IMR-90 (cell line): Measurements from ENCODE around the gene MPC2. TPM values are rescaled to one million over a fixed set of nuclear protein-coding genes. Genes with fewer than 3 reads are reported as not detected.

Experiments used
- ATAC-seq: fragments of 200-7000 bp; cut with Tn5 transposase; 2 replicates; pipeline ENCODE4 v1.9.1; 2020; ENCODE audit warnings: low read depth, mild to moderate bottlenecking, moderate library complexity
- BruUV-seq: library from RNA; stranded (reverse); fragments of 400-500 nt; replicated peaks from 2 replicates; lab custom pipeline; 2021; lab: Mats Ljungman, UMichigan
- CTCF ChIA-PET: fragments of 300-600 bp; formaldehyde crosslinking; extraction: SDS; loops from one replicate; lab custom pipeline; 2021; ENCODE audit warnings: antibody characterized with exemption; lab: Yijun Ruan, JAX
- POLR2A ChIA-PET: fragments of 300-600 bp; sonication (Branson Sonifier 250); formaldehyde crosslinking; loops from one replicate; lab custom pipeline; 2022; ENCODE audit warnings: antibody characterized with exemption; ENCODE audit not compliant: unreplicated experiment; lab: Charles Lee
- DNase-seq: peaks from one replicate; pipeline ENCODE4 v3.0.0; 2013
- H2AFZ ChIP-seq: replicated peaks from 2 replicates; pipeline ENCODE3; 2013; ENCODE audit warnings: low read length, mild to moderate bottlenecking; ENCODE audit not compliant: poor library complexity
- H2AK5ac ChIP-seq: 2 replicates; pipeline ENCODE4 v1.6.1; 2013; ENCODE audit warnings: low read depth, low read length, inconsistent platforms
- H2AK9ac ChIP-seq: replicated peaks from 2 replicates; pipeline ENCODE3; 2013; ENCODE audit warnings: mild to moderate bottlenecking, low read depth, low read length, moderate library complexity; ENCODE audit not compliant: poor library complexity
- H2BK120ac ChIP-seq: 2 replicates; pipeline ENCODE4 v1.6.1; 2013; ENCODE audit warnings: low read depth, low read length, inconsistent platforms
- H2BK15ac ChIP-seq: 3 replicates; pipeline ENCODE4 v1.6.1; 2013; ENCODE audit warnings: low read depth, low read length, inconsistent platforms
- H2BK20ac ChIP-seq: 2 replicates; pipeline ENCODE4 v1.6.1; 2013; ENCODE audit warnings: low read depth, mild to moderate bottlenecking, inconsistent platforms, low read length, moderate library complexity
- H2BK5ac ChIP-seq: 2 replicates; pipeline ENCODE4 v1.6.1; 2013; ENCODE audit warnings: mild to moderate bottlenecking, low read depth, low read length, inconsistent platforms; ENCODE audit not compliant: poor library complexity, severe bottlenecking
- H3K14ac ChIP-seq: replicated peaks from 2 replicates; pipeline ENCODE4 v1.6.1; 2013; ENCODE audit warnings: low read depth, low read length, inconsistent platforms
- H3K18ac ChIP-seq: 2 replicates; pipeline ENCODE4 v1.6.1; 2013; ENCODE audit warnings: low read depth, low read length, control low read depth
- H3K23ac ChIP-seq: 2 replicates; pipeline ENCODE4 v1.6.1; 2013; ENCODE audit warnings: low read depth, low read length, inconsistent platforms
- H3K27ac ChIP-seq: 2 replicates; pipeline ENCODE4 v1.5.1; 2013; ENCODE audit warnings: mild to moderate bottlenecking, control low read depth, low read length; ENCODE audit not compliant: insufficient read depth
- H3K27me3 ChIP-seq: 2 replicates; pipeline ENCODE4 v1.6.1; 2013; ENCODE audit warnings: low read length; ENCODE audit not compliant: control insufficient read depth, insufficient read depth
- H3K36me3 ChIP-seq: 2 replicates; pipeline ENCODE4 v1.6.1; 2013; ENCODE audit warnings: low read length, mixed read lengths; ENCODE audit not compliant: control insufficient read depth, insufficient read depth
- H3K4ac ChIP-seq: 2 replicates; pipeline ENCODE4 v1.6.1; 2013; ENCODE audit warnings: low read depth, low read length, inconsistent platforms
- H3K4me1 ChIP-seq: 2 replicates; pipeline ENCODE4 v1.6.1; 2013; ENCODE audit warnings: low read length, mixed read lengths; ENCODE audit not compliant: control insufficient read depth, insufficient read depth
- H3K4me2 ChIP-seq: 2 replicates; pipeline ENCODE4 v1.6.1; 2013; ENCODE audit warnings: low read depth, mild to moderate bottlenecking, control low read depth, low read length, moderate library complexity
- H3K4me3 ChIP-seq: 2 replicates; pipeline ENCODE4 v1.5.1; 2013; ENCODE audit warnings: low read depth, mild to moderate bottlenecking, control low read depth, low read length, moderate library complexity; ENCODE audit not compliant: insufficient read depth
- H3K56ac ChIP-seq: 2 replicates; pipeline ENCODE4 v1.6.1; 2013; ENCODE audit warnings: low read length, inconsistent platforms; ENCODE audit not compliant: insufficient read depth; ENCODE audit errors: extremely low read depth
- H3K79me1 ChIP-seq, 2 experiments: 2 replicates each; pipeline ENCODE4 v1.6.1; 2013; ENCODE audit warnings: low read length in 2 of 2, inconsistent platforms in 1 of 2, low read depth in 1 of 2
- H3K9ac ChIP-seq: 2 replicates; pipeline ENCODE4 v1.6.1; 2013; ENCODE audit warnings: low read depth, low read length, control low read depth
- H3K9me1 ChIP-seq: 2 replicates; pipeline ENCODE4 v1.6.1; 2013; ENCODE audit warnings: low read length, inconsistent platforms; ENCODE audit not compliant: insufficient read depth
- H3K9me3 ChIP-seq: 2 replicates; pipeline ENCODE4 v1.6.1; 2013; ENCODE audit warnings: low read length; ENCODE audit not compliant: control insufficient read depth, insufficient read depth
- H4K20me1 ChIP-seq: 2 replicates; pipeline ENCODE4 v1.6.1; 2013; ENCODE audit warnings: low read length, inconsistent platforms; ENCODE audit not compliant: insufficient read depth
- H4K5ac ChIP-seq: 2 replicates; pipeline ENCODE4 v1.6.1; 2013; ENCODE audit warnings: mild to moderate bottlenecking, low read depth, low read length, control low read depth
- H4K8ac ChIP-seq, 2 experiments: 2 replicates each; pipeline ENCODE4 v1.6.1; 2013; ENCODE audit warnings: low read depth in 2 of 2, low read length in 2 of 2, control low read depth in 1 of 2, inconsistent platforms in 1 of 2
- H4K91ac ChIP-seq: 2 replicates; pipeline ENCODE4 v1.6.1; 2013; ENCODE audit warnings: low read depth, low read length, inconsistent platforms; ENCODE audit not compliant: insufficient read depth
- NFE2L2 ChIP-seq: fragments of 150-350 bp; IDR thresholded peaks from 2 replicates; pipeline ENCODE4 v1.6.1; 2016; ENCODE audit warnings: low read depth, mild to moderate bottlenecking, low read length
- RCOR1 ChIP-seq: IDR thresholded peaks from 2 replicates; pipeline ENCODE4 v1.6.1; 2012; ENCODE audit warnings: mild to moderate bottlenecking, low read length, improper control_type of control experiment; ENCODE audit not compliant: insufficient replicate concordance
- WGBS, 2 experiments: methylation state at CpG; one replicate each; pipeline versions ENCODE4 v1.1.5 to v1.1.7; 2013; ENCODE audit warnings: missing lambda C conversion rate in 2 of 2; ENCODE audit not compliant: insufficient read length in 1 of 2; ENCODE audit errors: extremely low coverage in 2 of 2; 5-methylcytosine and 5-hydroxymethylcytosine counted together
- dilution Hi-C: fragments of 300-500 bp; cut with HindIII; formaldehyde crosslinking; loops from one replicate; pipeline ENCODE4 v1.14.3; 2018; ENCODE audit warnings: low sequenced_read_pairs; ENCODE audit not compliant: unreplicated experiment
- in situ Hi-C: fragments of 300-500 bp; cut with MboI; formaldehyde crosslinking; loops from 3 replicates; pipeline ENCODE4 v1.14.3; 2019; ENCODE audit warnings: low sequenced_read_pairs, inconsistent platforms, mixed read lengths
- intact Hi-C: fragments of 100-400 bp; cut with micrococcal nuclease; formaldehyde crosslinking; loops from 2 replicates; pipeline ENCODE4 v1.10.0; 2022
- polyA plus RNA-seq, 3 experiments: library from polyadenylated mRNA; depleted of rRNA; stranded (reverse); fragments of >200 nt; gene quantifications; 2 replicates each; pipeline ENCODE4 v1.2.3, GENCODE V29; 2012; ENCODE audit warnings: low replicate concordance in 1 of 3
- total RNA-seq: library from RNA; depleted of rRNA; stranded (reverse); fragments of >200 nt; gene quantifications from 2 replicates; pipeline ENCODE4 v1.2.3, GENCODE V29; 2012

Gene MPC2
- total and polyA plus RNA-seq, 2 of the 4 experiments (the other 2 are of a cell fraction), result 35.0 to 42.9 TPM

DNA sequence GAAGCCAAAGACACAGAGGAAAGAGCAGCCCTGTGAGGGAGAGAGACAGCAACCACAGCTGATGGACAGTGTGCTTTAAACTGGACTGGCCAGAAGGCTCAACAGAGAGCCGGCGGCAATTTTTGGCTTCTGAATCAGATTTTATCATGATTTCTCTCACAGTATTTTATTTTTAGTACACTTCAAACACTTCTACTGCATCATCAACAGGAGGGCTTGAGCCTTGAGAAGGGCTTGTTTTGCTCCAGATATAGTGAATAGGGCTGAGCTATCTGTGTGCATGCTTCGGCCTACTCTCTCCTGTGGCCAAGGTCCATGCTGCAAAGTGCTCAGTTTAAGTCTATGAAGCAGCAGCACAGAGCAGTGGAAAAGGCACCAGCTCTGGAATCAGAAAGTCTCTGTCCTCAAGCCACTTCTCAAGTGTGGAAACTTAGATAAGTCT is 56.3 kb downstream of the MPC2 start:
- no TSS peak for BruUV-seq
- Histone ChIP-seq H3K14ac (peak overlapping the region; percentile 26), H3K4me3 (no peak overlapping the region), H2BK5ac (no peak overlapping the region), H2BK120ac (0 out of 2 replicates have a peak overlapping the region, but pooled peaks have one; percentile 0), H3K4ac (peak overlapping the region; percentile 17; the same call in 1 of the 2 replicates), H3K9me1 (peaks cover 3% of the 10 kb centered on the region), H3K9ac (no peak overlapping the region), H2BK15ac (no peak overlapping the region; the same call in 2 of the 3 replicates), H3K9me3 (no peaks in the 10 kb centered on the region), H2AK5ac (peak overlapping the region; percentile 21; the same call in 1 of the 2 replicates), H2BK20ac (peak overlapping the region; percentile 45; the same call in 1 of the 2 replicates), H2AFZ (peak overlapping the region; percentile 2), H3K27ac (no peak overlapping the region), H3K18ac (no peak overlapping the region), H4K8ac (0 out of 4 replicates have a peak overlapping the region, but pooled peaks of 1 of the 2 experiments have one; percentile 27), H4K5ac (no peak overlapping the region), H2AK9ac (no peak overlapping the region), H3K79me1 (no peaks in the 10 kb centered on the region), H3K4me2 (no peak overlapping the region), H4K91ac (no peak overlapping the region), H3K36me3 (no peaks in the 10 kb centered on the region), H3K27me3 (no peaks in the 10 kb centered on the region), H4K20me1 (no peaks in the 10 kb centered on the region), H3K4me1 (peaks cover 10% of the 10 kb centered on the region), H3K56ac (no peak overlapping the region), H3K23ac (no peak overlapping the region)
- ChIA-PET POLR2A (no interaction called here), CTCF (no interaction called here)
- no CpG with 5 or more reads among the region's 3 CpGs for WGBS, 2 experiments
- in situ Hi-C loops (no loop called here), dilution Hi-C loops (no loop called here), intact Hi-C loops (no loop called here)
- peak; percentile 17 for DNase-seq
- TF ChIP-seq NFE2L2 (no peak), RCOR1 (no peak)
- peak; percentile 55 for ATAC-seq
